H1 (cell line): ENCODE data around the gene SYCE3.
A peak's percentile ranks its signal among the peaks of the same experiment; 100 is the strongest.

Experiments
- BACH1 ChIP-seq: IDR thresholded peaks from 2 replicates; pipeline ENCODE4 v1.6.1; 2012; ENCODE audit warnings: low read length, improper control_type of control experiment
- CBX5 ChIP-seq: fragments of 300-800, 300-1000 bp; sonication (generic); IDR thresholded peaks from 2 replicates; pipeline ENCODE4 v1.7.1; 2016; ENCODE audit warnings: antibody characterized with exemption, low read length, low read depth
- GTF2F1 ChIP-seq: IDR thresholded peaks from 2 replicates; pipeline ENCODE4 v1.6.1; 2012; ENCODE audit warnings: low read depth, low read length, improper control_type of control experiment, borderline replicate concordance
- HDAC6 ChIP-seq: IDR thresholded peaks from one replicate; pipeline ENCODE4 v1.7.1; 2012; ENCODE audit warnings: low read depth, mild to moderate bottlenecking, inconsistent platforms, low read length, moderate library complexity
- JUND ChIP-seq: IDR thresholded peaks from 2 replicates; pipeline ENCODE4 v1.6.1; 2011; ENCODE audit warnings: mild to moderate bottlenecking, improper control_type of control experiment, low read length
- POLR2AphosphoS5 ChIP-seq: IDR thresholded peaks from 2 replicates; pipeline ENCODE4 v1.6.1; 2011; ENCODE audit warnings: low read depth, low read length
- RAD21 ChIP-seq, 2 experiments: IDR thresholded peaks in 1 of 2; conservative IDR thresholded peaks in 1 of 2; 2 replicates each; pipeline ENCODE4 v1.6.1; 2011; ENCODE audit warnings: low read depth in 2 of 2, low read length in 2 of 2, improper control_type of control experiment in 1 of 2, inconsistent platforms in 1 of 2, mild to moderate bottlenecking in 1 of 2, moderate library complexity in 1 of 2
- SIN3A ChIP-seq, 2 experiments: IDR thresholded peaks in 1 of 2; conservative IDR thresholded peaks in 1 of 2; 2 replicates each; pipeline ENCODE4 v1.6.1; 2011 to 2012; ENCODE audit warnings: low read length in 2 of 2, improper control_type of control experiment in 1 of 2, low read depth in 1 of 2, mild to moderate bottlenecking in 1 of 2
- SP1 ChIP-seq: IDR thresholded peaks from 2 replicates; pipeline ENCODE4 v1.6.1; 2011; ENCODE audit warnings: low read depth, low read length
- SUZ12 ChIP-seq: fragments of 200-600 bp; sonication (generic); IDR thresholded peaks from 2 replicates; pipeline ENCODE4 v1.6.1; 2012; ENCODE audit warnings: mild to moderate bottlenecking, inconsistent platforms, low read length, moderate library complexity, mixed read lengths
- TF ChIP-seq, protein P1 (sequence below): IDR thresholded peaks from 2 replicates; pipeline ENCODE4 v1.6.1; 2012; ENCODE audit warnings: inconsistent platforms
- TF ChIP-seq, protein P2 (sequence below), 3 experiments: IDR thresholded peaks; 1 replicate in 2 of 3; 2 replicates in 1 of 3; pipeline versions ENCODE4 v1.5.1 to v1.6.1; 2011; ENCODE audit warnings: low read length in 3 of 3, mild to moderate bottlenecking in 3 of 3, inconsistent platforms in 2 of 3, low read depth in 1 of 3, moderate library complexity in 1 of 3; ENCODE audit not compliant: insufficient read depth in 1 of 3; ENCODE audit errors: control extremely low read depth in 1 of 3

DNA sequence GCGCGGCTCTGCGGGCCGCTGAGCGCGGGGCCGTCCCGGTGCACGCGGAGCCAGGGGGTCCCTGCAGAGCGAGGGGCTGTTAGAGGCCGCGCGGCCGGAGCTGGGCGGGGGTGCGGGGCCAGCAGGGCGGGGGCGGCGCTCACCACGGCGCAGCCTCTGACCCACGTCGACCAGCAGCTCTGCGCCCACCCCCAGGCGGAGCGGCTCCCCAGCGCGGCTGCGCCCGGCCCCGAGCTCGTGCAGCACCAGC lies 36.9 kb downstream of the SYCE3 start:
- TF ChIP-seq RAD21 (IDR thresholded peaks at IDR 0.05 in 1 of 2, conservative IDR thresholded peaks at IDR 0.05 in 1 of 2; ENCODE audit: low read depth in 2 of 2, low read length in 2 of 2) = no peak
- TF ChIP-seq, protein P1, sequence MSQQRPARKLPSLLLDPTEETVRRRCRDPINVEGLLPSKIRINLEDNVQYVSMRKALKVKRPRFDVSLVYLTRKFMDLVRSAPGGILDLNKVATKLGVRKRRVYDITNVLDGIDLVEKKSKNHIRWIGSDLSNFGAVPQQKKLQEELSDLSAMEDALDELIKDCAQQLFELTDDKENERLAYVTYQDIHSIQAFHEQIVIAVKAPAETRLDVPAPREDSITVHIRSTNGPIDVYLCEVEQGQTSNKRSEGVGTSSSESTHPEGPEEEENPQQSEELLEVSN = no peak
- no peak for TF ChIP-seq SP1
- no peak for TF ChIP-seq HDAC6
- no peak for TF ChIP-seq CBX5
- TF ChIP-seq BACH1 = no peak
- TF ChIP-seq JUND = no peak
- TF ChIP-seq POLR2AphosphoS5 = no peak
- no peak for TF ChIP-seq GTF2F1
- no peak for TF ChIP-seq SIN3A (conservative IDR thresholded peaks at IDR 0.05 in 1 of 2, IDR thresholded peaks at IDR 0.05 in 1 of 2; ENCODE audit: low read depth in 1 of 2, low read length in 2 of 2)
- no peak for TF ChIP-seq SUZ12
- TF ChIP-seq, protein P2, sequence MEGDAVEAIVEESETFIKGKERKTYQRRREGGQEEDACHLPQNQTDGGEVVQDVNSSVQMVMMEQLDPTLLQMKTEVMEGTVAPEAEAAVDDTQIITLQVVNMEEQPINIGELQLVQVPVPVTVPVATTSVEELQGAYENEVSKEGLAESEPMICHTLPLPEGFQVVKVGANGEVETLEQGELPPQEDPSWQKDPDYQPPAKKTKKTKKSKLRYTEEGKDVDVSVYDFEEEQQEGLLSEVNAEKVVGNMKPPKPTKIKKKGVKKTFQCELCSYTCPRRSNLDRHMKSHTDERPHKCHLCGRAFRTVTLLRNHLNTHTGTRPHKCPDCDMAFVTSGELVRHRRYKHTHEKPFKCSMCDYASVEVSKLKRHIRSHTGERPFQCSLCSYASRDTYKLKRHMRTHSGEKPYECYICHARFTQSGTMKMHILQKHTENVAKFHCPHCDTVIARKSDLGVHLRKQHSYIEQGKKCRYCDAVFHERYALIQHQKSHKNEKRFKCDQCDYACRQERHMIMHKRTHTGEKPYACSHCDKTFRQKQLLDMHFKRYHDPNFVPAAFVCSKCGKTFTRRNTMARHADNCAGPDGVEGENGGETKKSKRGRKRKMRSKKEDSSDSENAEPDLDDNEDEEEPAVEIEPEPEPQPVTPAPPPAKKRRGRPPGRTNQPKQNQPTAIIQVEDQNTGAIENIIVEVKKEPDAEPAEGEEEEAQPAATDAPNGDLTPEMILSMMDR (IDR thresholded peaks at IDR 0.05; ENCODE audit: control extremely low read depth in 1 of 3, insufficient read depth in 1 of 3, low read depth in 1 of 3, low read length in 3 of 3) = peak in 1 of 3 experiments; percentile 61; a peak in 1 of 4 replicates
